Activated naive CD8-positive, alpha-beta T cell treated with anti-CD3 and anti-CD28 coated beads, Interleukin-2, amount 50 U/mL, for 24 hours (primary cell): ENCODE data around the gene LY6G5C.
A peak's percentile ranks its signal among the peaks of the same experiment; 100 is the strongest.

Experiments
- ATAC-seq: fragments of 150-1000 bp; cut with Tn5 transposase; one replicate; pipeline ENCODE4 v1.10.0; 2021
- DNase-seq: peaks from one replicate; pipeline ENCODE4 v3.0.0; 2021
- H3K27ac Mint-ChIP-seq: one replicate; pipeline ENCODE4 v1.8.0; 2021; ENCODE audit warnings: mild to moderate bottlenecking, mixed read lengths
- H3K27me3 Mint-ChIP-seq: one replicate; pipeline ENCODE4 v1.8.0; 2021; ENCODE audit warnings: mixed read lengths
- H3K36me3 Mint-ChIP-seq: one replicate; pipeline ENCODE4 v1.8.0; 2021; ENCODE audit warnings: low read depth, mixed read lengths
- H3K4me1 Mint-ChIP-seq: one replicate; pipeline ENCODE4 v1.8.0; 2021; ENCODE audit warnings: mixed read lengths
- H3K4me3 Mint-ChIP-seq: one replicate; pipeline ENCODE4 v1.8.0; 2021; ENCODE audit warnings: mild to moderate bottlenecking, moderate library complexity, mixed read lengths
- H3K9me3 Mint-ChIP-seq: one replicate; pipeline ENCODE4 v1.8.0; 2021; ENCODE audit warnings: mixed read lengths

LY6G5C gene

GRCh38 chr6:31707701-31708100 is 26.8 kb upstream of the LY6G5C start:
- no peak for ATAC-seq
- H3K27me3 Mint-ChIP-seq = no peaks in the 10 kb centered on the region
- DNase-seq = no peak
- H3K4me1 Mint-ChIP-seq = peaks cover 15% of the 10 kb centered on the region
- no peaks in the 10 kb centered on the region for H3K9me3 Mint-ChIP-seq
- no peaks in the 10 kb centered on the region for H3K36me3 Mint-ChIP-seq
- no peak overlapping the region for H3K27ac Mint-ChIP-seq
- no peak overlapping the region for H3K4me3 Mint-ChIP-seq

GRCh38 chr6:31706599-31706998 is 25.7 kb upstream of the LY6G5C start, which contains the start of gene LY6G6F:
Gene LY6G6F (plus strand): TSS chr6:31706866. CDS start chr6:31706907, 41 bp downstream.
- no peak for ATAC-seq
- H3K4me1 Mint-ChIP-seq = peaks cover 21% of the 10 kb centered on the region
- H3K4me3 Mint-ChIP-seq = no peak within 1 kb of the TSS
- no peaks in the 10 kb centered on the region for H3K9me3 Mint-ChIP-seq
- DNase-seq = no peak
- no peaks in the 10 kb centered on the region for H3K27me3 Mint-ChIP-seq
- no peaks in the 10 kb centered on the region for H3K36me3 Mint-ChIP-seq
- H3K27ac Mint-ChIP-seq = no peak within 1 kb of the TSS

- no peak overlapping the region for H3K27ac Mint-ChIP-seq
- H3K36me3 Mint-ChIP-seq = no peaks in the 10 kb centered on the region
- H3K9me3 Mint-ChIP-seq = no peaks in the 10 kb centered on the region
- DNase-seq (no peak), ATAC-seq (no peak)
- H3K4me1 Mint-ChIP-seq = peaks cover 24% of the 10 kb centered on the region
- no peaks in the 10 kb centered on the region for H3K27me3 Mint-ChIP-seq
- H3K4me3 Mint-ChIP-seq = no peak overlapping the region
Measured at GRCh38 chr6:31705931-31706330, 25.1 kb upstream of the LY6G5C start.

- Mint-ChIP-seq H3K4me3 (peak within 1 kb of the TSS; percentile 98), H3K36me3 (peaks cover 2% of the 10 kb centered on the region), H3K27ac (peak within 1 kb of the TSS; percentile 93), H3K9me3 (no peaks in the 10 kb centered on the region), H3K4me1 (peaks cover 26% of the 10 kb centered on the region), H3K27me3 (no peaks in the 10 kb centered on the region)
- DNase-seq (peak; percentile 98), ATAC-seq (peak; percentile 95)
Measured at GRCh38 chr6:31702819-31703716, 22.2 kb upstream of the LY6G5C start, which contains the start of gene ABHD16A. Gene ABHD16A (minus strand): TSS chr6:31703324. CDS start chr6:31703281, 43 bp downstream.

- peaks cover 32% of the 10 kb centered on the region for H3K4me1 Mint-ChIP-seq
- no peaks in the 10 kb centered on the region for H3K27me3 Mint-ChIP-seq
- peak overlapping the region; percentile 93 for H3K27ac Mint-ChIP-seq
- H3K36me3 Mint-ChIP-seq = peaks cover 9% of the 10 kb centered on the region
- H3K9me3 Mint-ChIP-seq = no peaks in the 10 kb centered on the region
- ATAC-seq (no peak), DNase-seq (peak; percentile 31)
- peak overlapping the region; percentile 98 for H3K4me3 Mint-ChIP-seq
Measured at GRCh38 chr6:31702405-31702818, 21.5 kb upstream of the LY6G5C start.

- Mint-ChIP-seq H3K9me3 (no peaks in the 10 kb centered on the region), H3K4me1 (peaks cover 34% of the 10 kb centered on the region)
Measured at GRCh38 chr6:31701666-31702404, 21.0 kb upstream of the LY6G5C start.

GRCh38 chr6:31700740-31701401 is 20.0 kb upstream of the LY6G5C start:
- H3K4me1 Mint-ChIP-seq = peaks cover 34% of the 10 kb centered on the region
- H3K27ac Mint-ChIP-seq = peak overlapping the region; percentile 14
- H3K27me3 Mint-ChIP-seq = no peaks in the 10 kb centered on the region
- DNase-seq (no peak), ATAC-seq (no peak)
- H3K36me3 Mint-ChIP-seq = peaks cover 15% of the 10 kb centered on the region
- H3K9me3 Mint-ChIP-seq = no peaks in the 10 kb centered on the region
- H3K4me3 Mint-ChIP-seq = peak overlapping the region; percentile 98

More at GRCh38 chr6:31701666-31702404, 21.0 kb upstream of the LY6G5C start:
- Mint-ChIP-seq H3K27me3 (no peaks in the 10 kb centered on the region), H3K36me3 (peaks cover 11% of the 10 kb centered on the region), H3K4me3 (peak overlapping the region; percentile 98), H3K27ac (peak overlapping the region; percentile 93)
- no peak for ATAC-seq
- DNase-seq = no peak

GRCh38 chr6:31697555-31697954 is 16.7 kb upstream of the LY6G5C start:
- Mint-ChIP-seq H3K4me1 (peaks cover 27% of the 10 kb centered on the region), H3K27ac (peak overlapping the region; percentile 53), H3K36me3 (peaks cover 22% of the 10 kb centered on the region), H3K27me3 (no peaks in the 10 kb centered on the region), H3K4me3 (no peak overlapping the region), H3K9me3 (no peaks in the 10 kb centered on the region)
- ATAC-seq (peak; percentile 18), DNase-seq (no peak)

- Mint-ChIP-seq H3K9me3 (no peaks in the 10 kb centered on the region), H3K36me3 (peaks cover 21% of the 10 kb centered on the region), H3K4me1 (peaks cover 18% of the 10 kb centered on the region), H3K27ac (no peak overlapping the region), H3K27me3 (no peaks in the 10 kb centered on the region), H3K4me3 (no peak overlapping the region)
- ATAC-seq (no peak), DNase-seq (no peak)
Measured at GRCh38 chr6:31693535-31693934, 12.7 kb upstream of the LY6G5C start.

- Mint-ChIP-seq H3K27ac (no peak overlapping the region), H3K4me1 (peaks cover 16% of the 10 kb centered on the region), H3K27me3 (no peaks in the 10 kb centered on the region), H3K36me3 (peaks cover 20% of the 10 kb centered on the region), H3K9me3 (no peaks in the 10 kb centered on the region), H3K4me3 (no peak overlapping the region)
- DNase-seq (no peak), ATAC-seq (no peak)
Measured at GRCh38 chr6:31692886-31693285, 12.0 kb upstream of the LY6G5C start.

- Mint-ChIP-seq H3K4me1 (peaks cover 11% of the 10 kb centered on the region), H3K27me3 (no peaks in the 10 kb centered on the region), H3K27ac (no peak overlapping the region), H3K4me3 (no peak overlapping the region), H3K9me3 (no peaks in the 10 kb centered on the region), H3K36me3 (peaks cover 20% of the 10 kb centered on the region)
- no peak for ATAC-seq
- no peak for DNase-seq
Measured at GRCh38 chr6:31692353-31692752, 11.5 kb upstream of the LY6G5C start.

GRCh38 chr6:31691564-31692108 is 10.8 kb upstream of the LY6G5C start:
- no peak for DNase-seq
- H3K4me3 Mint-ChIP-seq = no peak overlapping the region
- peaks cover 10% of the 10 kb centered on the region for H3K4me1 Mint-ChIP-seq
- H3K27ac Mint-ChIP-seq = no peak overlapping the region
- H3K27me3 Mint-ChIP-seq = no peaks in the 10 kb centered on the region
- no peaks in the 10 kb centered on the region for H3K9me3 Mint-ChIP-seq
- H3K36me3 Mint-ChIP-seq = peaks cover 19% of the 10 kb centered on the region
- no peak for ATAC-seq

GRCh38 chr6:31691078-31691463 is 10.2 kb upstream of the LY6G5C start:
- H3K4me3 Mint-ChIP-seq = no peak overlapping the region
- H3K9me3 Mint-ChIP-seq = no peaks in the 10 kb centered on the region
- H3K27me3 Mint-ChIP-seq = no peaks in the 10 kb centered on the region
- no peak for DNase-seq
- H3K27ac Mint-ChIP-seq = no peak overlapping the region
- peaks cover 10% of the 10 kb centered on the region for H3K4me1 Mint-ChIP-seq
- H3K36me3 Mint-ChIP-seq = peaks cover 18% of the 10 kb centered on the region
- ATAC-seq = no peak
